NB4 (cell line): ENCODE results near the gene ADD1.

Source experiments
- CTCF ChIP-seq: IDR thresholded peaks from one replicate; pipeline ENCODE4 v1.5.1; 2012; ENCODE audit warnings: low read depth, low read length
- MYC ChIP-seq: IDR thresholded peaks from 2 replicates; pipeline ENCODE4 v1.6.1; 2011; ENCODE audit warnings: low read depth, low read length
- POLR2A ChIP-seq: IDR thresholded peaks from 2 replicates; pipeline ENCODE4 v1.6.1; 2011; ENCODE audit warnings: mild to moderate bottlenecking; ENCODE audit not compliant: insufficient read length; ENCODE audit errors: extremely low read depth

- TF ChIP-seq CTCF (no peak), MYC (no peak), POLR2A (no peak)
These were observed 84.0 kb downstream of the ADD1 start for GRCh38 chr4:2927696-2928075.
